HL-60 (cell line): Measurements from ENCODE around the gene SORT1.
A peak's percentile ranks its signal among the peaks of the same experiment; 100 is the strongest.

ENCODE experiments used
- DNase-seq, 2 experiments: peaks; one replicate each; pipeline ENCODE4 v3.0.0-alpha.2; 2010 to 2020; ENCODE audit warnings: low read depth in 1 of 2, low spot score in 1 of 2
- H3K27ac ChIP-seq: fragments of 250-450 bp; sonication (Bioruptor Pico); replicated peaks from 2 replicates; pipeline ENCODE4 v1.5.1; 2020; ENCODE audit warnings: mild to moderate bottlenecking, moderate library complexity
- H3K27me3 ChIP-seq: fragments of 250-450 bp; sonication (Bioruptor Pico); 2 replicates; pipeline ENCODE4 v1.5.1; 2021; ENCODE audit warnings: mild to moderate bottlenecking, moderate library complexity; ENCODE audit not compliant: insufficient read depth, poor library complexity, severe bottlenecking
- H3K4me3 ChIP-seq: replicated peaks from 2 replicates; pipeline ENCODE4 v1.5.1; 2011; ENCODE audit warnings: mild to moderate bottlenecking, control low read depth, low read length; ENCODE audit not compliant: insufficient read depth
- CTCF ChIP-seq: IDR thresholded peaks from one replicate; pipeline ENCODE4 v1.5.1; 2011; ENCODE audit warnings: low read length, control low read depth, inconsistent platforms; ENCODE audit not compliant: insufficient read depth
- GABPA ChIP-seq: IDR thresholded peaks from 2 replicates; pipeline ENCODE4 v1.6.1; 2012; ENCODE audit warnings: low read depth
- POLR2AphosphoS5 ChIP-seq: IDR thresholded peaks from 2 replicates; pipeline ENCODE4 v1.6.1; 2012; ENCODE audit warnings: low read depth
- REST ChIP-seq: IDR thresholded peaks from 2 replicates; pipeline ENCODE4 v1.6.1; 2012; ENCODE audit warnings: low read depth; ENCODE audit not compliant: insufficient replicate concordance
- SPI1 ChIP-seq: IDR thresholded peaks from 2 replicates; pipeline ENCODE4 v1.6.1; 2012; ENCODE audit warnings: low read depth, mild to moderate bottlenecking, borderline replicate concordance

Gene SORT1

GRCh38 chr1:109433322-109433721, 35.6 kb upstream of the SORT1 start:
- Histone ChIP-seq H3K27ac (no peak overlapping the region), H3K4me3 (no peak overlapping the region), H3K27me3 (no peaks in the 10 kb centered on the region)
- no peak for DNase-seq
- no peak for TF ChIP-seq REST
- TF ChIP-seq CTCF: no peak
- TF ChIP-seq POLR2AphosphoS5: no peak
- TF ChIP-seq GABPA: no peak
- no peak for TF ChIP-seq SPI1

- TF ChIP-seq REST (no peak), POLR2AphosphoS5 (no peak), GABPA (no peak), CTCF (no peak), SPI1 (no peak)
- no peak overlapping the region for H3K4me3 ChIP-seq
- H3K27ac ChIP-seq: no peak overlapping the region
- no peak for DNase-seq
- no peaks in the 10 kb centered on the region for H3K27me3 ChIP-seq
Observed at GRCh38 chr1:109432336-109432735, 34.6 kb upstream of the SORT1 start.

- TF ChIP-seq POLR2AphosphoS5 (no peak), SPI1 (no peak), GABPA (no peak)
- Histone ChIP-seq H3K27ac (peak overlapping the region; percentile 88), H3K27me3 (no peaks in the 10 kb centered on the region), H3K4me3 (peak overlapping the region; percentile 91)
- no peak for DNase-seq
Observed at GRCh38 chr1:109427171-109427467, 29.4 kb upstream of the SORT1 start.

GRCh38 chr1:109426281-109427170, 28.8 kb upstream of the SORT1 start, which contains the start of gene PSMA5:
PSMA5 (minus strand) TSS chr1:109426448; CDS start chr1:109426330, 118 bp downstream.
- Histone ChIP-seq H3K27ac (peak within 1 kb of the TSS; percentile 88), H3K27me3 (no peaks in the 10 kb centered on the region), H3K4me3 (peak within 1 kb of the TSS; percentile 91)
- peak; percentile 60; the same call in 1 of the 2 replicates for TF ChIP-seq GABPA
- no peak for TF ChIP-seq CTCF
- peak; percentile 54; the same call in 1 of the 2 replicates for TF ChIP-seq SPI1
- TF ChIP-seq REST: peak; percentile 41
- TF ChIP-seq POLR2AphosphoS5: peak; percentile 78
- peak; percentile 99 for DNase-seq
